HG02981 (cell line): ENCODE results near the gene TBC1D5.
"Not testable (repeated sequence)": the region's sequence is repeated elsewhere in the genome, so short reads cannot be mapped to it uniquely, and the experiment has no call there.

Experiments
- ATAC-seq: cut with Tn5 transposase; IDR thresholded peaks from one replicate; pipeline ENCODE4 v1.9.1; 2021; ENCODE audit warnings: mild to moderate bottlenecking, moderate library complexity; ENCODE audit not compliant: unreplicated experiment

Gene TBC1D5

DNA sequence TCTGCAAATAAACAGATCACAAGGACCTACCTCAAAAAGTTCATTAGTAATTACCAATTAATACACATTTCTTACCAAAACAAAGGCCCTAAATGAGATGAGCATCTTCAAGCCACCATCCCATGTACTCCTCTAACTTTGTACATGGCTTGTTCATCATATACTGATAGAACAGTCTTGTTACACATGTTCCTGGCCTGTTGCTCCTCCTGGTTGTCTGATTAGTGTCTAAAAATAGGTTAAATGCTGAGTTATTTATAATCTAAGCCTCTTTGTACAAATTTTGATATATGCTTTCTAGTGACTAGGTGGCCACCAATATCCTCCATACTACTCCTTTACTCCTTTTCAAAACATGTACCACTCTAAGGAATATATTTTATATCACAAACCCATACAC, 25.0 kb downstream of the TBC1D5 start:
- ATAC-seq, result no peak

GRCh38 chr3:17714473-17714872, 28.0 kb downstream of the TBC1D5 start:
- no peak for ATAC-seq

- ATAC-seq, result no peak
Observed at GRCh38 chr3:17709236-17709810, 33.1 kb downstream of the TBC1D5 start.

DNA sequence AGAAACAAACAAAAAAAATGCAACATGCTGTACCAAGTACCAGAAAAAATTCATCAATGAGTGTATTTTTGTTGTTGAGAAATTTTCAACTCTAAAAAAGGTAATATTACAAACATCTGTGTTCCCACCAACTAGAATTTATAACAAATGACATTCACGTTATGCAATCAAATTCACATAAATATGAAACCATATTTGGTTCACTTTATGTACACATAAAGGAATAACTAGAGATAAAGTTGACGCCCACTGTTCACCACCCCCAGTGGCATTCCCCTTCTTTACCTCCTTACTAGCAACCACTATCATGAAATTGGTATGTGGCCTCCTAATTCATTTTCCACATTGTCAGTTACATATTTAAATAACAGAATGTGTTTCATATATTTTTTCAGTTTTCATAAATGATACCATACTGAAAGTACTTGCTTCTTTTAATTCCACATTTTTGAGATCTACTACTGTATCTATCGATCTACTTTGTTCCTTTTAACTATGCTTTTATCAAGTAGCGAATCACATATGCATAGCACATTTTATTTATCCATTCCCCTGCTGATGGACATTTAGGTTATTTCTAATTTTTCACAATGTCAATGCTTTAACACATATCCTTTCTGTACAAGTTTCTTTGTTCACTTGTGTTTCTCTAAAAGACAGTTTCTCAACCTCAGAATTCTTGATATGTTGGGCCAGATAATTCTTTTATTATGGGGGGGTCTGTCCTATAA, 34.5 kb downstream of the TBC1D5 start:
- no peak for ATAC-seq

GRCh38 chr3:17705991-17706390, 36.4 kb downstream of the TBC1D5 start:
- not testable (repeated sequence) for ATAC-seq

GRCh38 chr3:17699815-17700214, 42.6 kb downstream of the TBC1D5 start:
- ATAC-seq, result not testable (repeated sequence)

GRCh38 chr3:17695665-17696064, 46.8 kb downstream of the TBC1D5 start:
- not testable (repeated sequence) for ATAC-seq

DNA sequence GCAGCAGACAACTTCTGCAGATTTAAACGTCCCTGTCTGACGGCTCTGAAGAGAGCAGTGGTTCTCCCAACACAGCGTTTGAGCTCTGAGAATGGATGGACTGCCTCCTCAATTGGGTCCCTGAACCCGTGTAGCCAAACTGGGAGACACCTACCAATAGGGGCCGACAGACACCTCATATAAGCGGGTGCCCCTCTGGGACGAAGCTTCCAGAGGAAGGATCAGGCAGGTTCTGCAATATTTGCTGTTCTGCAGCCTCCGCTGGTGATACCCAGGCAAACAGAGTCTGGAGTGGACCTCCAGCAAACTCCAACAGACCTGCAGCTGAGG, 48.8 kb downstream of the TBC1D5 start:
- not testable (repeated sequence) for ATAC-seq

- ATAC-seq, result not testable (repeated sequence)
Observed at GRCh38 chr3:17692846-17693669, 49.4 kb downstream of the TBC1D5 start.

GRCh38 chr3:17687566-17687965, 54.9 kb downstream of the TBC1D5 start:
- ATAC-seq, result no peak

GRCh38 chr3:17686613-17687012, 55.8 kb downstream of the TBC1D5 start:
- ATAC-seq, result no peak

DNA sequence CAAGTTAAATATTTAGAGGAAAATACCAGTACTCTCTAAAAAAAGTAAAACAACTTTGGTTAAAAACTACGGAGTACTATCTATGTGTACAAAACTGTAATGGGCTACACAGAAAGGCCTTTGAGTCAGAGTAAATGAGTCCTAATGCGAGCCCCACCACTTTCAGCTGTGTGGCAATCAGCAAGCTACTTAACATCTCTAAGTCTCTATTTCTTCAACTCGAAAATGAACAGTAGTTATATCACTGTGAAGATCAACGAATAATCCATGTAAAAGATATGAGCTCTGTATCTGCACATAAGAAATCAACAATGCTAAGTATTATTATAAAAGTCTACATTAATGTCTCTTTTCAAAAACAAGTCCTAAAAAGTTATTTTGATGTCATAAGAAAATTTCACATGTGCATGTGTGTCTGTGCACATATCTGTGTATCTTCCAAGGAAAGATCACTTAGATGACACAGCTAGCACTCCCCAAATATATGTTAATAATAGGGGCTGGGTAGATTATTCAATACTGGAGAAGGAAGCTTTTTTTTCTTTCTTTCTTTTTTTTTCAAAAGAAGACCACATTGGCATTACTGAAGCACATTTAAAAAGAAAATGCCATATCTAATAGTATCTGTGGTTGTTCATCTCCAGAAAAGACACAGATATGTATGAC, 58.8 kb downstream of the TBC1D5 start:
- no peak for ATAC-seq

DNA sequence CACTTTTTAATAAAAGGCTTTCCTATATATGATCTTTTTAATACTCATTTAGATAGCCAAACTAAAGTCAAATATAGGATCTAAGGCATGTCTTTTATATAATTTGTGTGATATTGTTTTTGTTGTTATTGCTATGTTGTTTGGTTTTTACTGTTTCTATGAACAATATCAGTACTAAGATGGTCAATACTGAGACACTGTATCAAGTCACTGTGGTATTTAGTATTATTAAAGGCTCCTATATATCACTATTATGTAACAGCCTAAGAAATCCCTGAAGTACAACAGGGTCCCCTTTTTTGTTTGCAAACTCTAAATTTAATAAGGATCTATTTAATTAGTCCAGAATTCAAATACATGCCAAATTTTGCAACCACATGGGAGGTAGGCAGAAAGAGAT, 61.9 kb downstream of the TBC1D5 start:
- ATAC-seq, result no peak

DNA sequence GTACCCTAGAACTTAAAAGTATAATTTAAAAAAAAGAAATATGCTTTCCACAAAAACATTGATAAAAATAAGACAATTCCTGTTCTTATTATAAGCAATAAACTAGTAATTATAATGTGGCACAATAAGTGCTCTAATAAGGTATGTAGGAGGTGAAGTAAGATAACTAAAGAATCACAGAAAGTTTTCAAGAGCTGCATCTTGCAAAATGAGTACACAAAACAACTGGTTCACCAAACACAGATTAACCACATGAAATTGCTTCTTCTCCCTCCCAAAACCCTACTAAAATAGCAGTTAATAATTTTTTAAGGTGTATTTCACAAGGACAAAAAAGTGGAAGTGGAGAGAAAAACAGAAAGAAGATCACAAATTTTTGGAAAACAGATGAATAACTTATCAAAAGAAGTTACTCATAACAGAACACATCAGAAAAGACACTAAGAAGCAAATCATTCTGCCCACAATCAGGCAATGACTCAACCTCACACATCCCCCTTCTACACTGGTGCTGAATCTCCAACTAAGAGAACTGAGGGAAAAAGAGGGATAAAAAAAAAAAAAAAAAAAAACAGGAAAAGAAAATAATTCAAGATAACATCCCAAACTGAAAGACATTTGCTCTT, 64.2 kb downstream of the TBC1D5 start:
- ATAC-seq, result peak; percentile 84

DNA sequence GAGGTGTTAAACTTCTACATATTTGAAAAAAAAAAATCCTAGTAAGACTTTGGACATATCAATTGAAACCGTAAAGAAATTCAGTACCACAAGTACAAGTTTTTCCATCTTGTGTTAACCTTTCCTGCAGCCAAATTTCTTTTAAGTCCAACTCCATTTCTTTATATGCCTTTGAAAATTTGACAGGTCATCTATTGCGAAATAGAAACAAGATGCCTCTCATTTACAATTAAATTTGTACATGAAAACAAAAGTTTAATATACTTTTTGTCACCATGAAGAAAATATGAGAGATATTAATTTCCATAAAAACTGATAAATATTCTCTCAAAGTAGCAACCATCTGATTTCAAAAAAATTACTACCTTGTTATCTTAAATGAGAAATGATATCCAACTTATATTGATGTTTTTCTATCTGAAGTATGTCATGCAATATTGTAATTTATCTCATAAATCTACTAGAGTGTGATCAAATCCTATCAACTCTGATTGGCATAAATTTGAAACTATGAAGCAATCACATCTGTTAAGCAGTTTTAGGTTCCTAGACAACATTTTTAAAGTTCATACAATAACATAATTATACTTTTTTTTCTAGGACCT, 68.2 kb downstream of the TBC1D5 start:
- no peak for ATAC-seq

DNA sequence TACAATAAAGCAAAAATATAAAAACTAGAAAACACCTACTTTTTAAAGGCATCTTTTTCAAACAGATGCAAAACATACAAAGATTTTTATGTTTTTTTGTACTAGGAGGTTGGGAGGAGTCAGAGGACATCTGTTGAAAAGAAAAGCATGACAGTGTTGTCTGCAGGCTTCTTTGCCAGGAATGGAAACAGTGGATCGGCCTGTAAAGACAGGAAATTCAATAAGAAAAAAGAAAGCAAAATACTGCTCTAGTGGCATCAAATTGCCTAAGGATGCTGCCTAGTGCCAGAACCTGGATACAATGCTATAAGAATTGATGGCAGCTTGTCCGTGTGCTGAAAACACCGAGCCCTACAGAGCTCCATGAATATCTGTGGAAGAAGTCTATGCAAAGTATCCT, 69.9 kb downstream of the TBC1D5 start:
- no peak for ATAC-seq

GRCh38 chr3:17670749-17671148, 71.7 kb downstream of the TBC1D5 start:
- no peak for ATAC-seq

DNA sequence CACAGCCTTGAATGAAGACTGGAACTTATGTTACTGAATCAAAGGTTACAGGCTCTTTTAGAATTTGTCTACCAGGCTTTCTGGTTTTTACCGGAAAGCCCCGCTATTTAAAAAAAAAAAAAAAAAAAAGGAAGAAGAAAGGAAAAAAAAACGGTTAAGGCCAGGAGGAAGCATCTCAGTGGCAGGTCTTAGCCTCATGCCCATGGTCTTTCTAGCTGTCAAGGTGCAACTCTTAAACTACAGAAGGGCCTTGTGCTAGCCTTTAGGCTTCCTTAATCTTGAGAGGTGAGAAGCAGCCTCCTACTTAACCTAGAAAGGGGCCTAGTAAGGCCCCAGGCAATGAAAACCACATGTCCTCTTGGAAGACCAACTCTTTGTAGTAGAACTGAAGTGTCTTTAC, 77.5 kb downstream of the TBC1D5 start:
- ATAC-seq, result no peak

GRCh38 chr3:17656264-17656663, 86.2 kb downstream of the TBC1D5 start:
- no peak for ATAC-seq

DNA sequence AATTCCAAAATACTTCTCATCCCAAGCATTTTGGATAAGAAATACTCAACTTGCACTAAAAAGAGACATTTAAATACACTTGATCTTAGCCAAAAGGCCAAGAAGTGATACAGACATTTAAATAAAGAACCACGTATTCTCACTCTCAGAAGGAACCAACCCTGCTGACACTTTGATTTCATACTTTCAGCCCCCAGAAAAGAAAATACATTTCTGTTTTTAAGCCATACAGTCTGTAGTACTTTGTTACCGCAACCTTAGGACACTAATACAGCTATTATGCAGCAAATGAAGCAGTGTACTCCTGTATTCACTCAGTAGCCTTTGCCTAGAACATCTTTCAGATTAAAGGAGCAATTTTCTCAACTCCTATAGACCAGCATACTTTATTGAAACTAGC, 86.7 kb downstream of the TBC1D5 start:
- peak; percentile 83 for ATAC-seq

- ATAC-seq, result not testable (repeated sequence)
Observed at GRCh38 chr3:17649748-17650147, 92.7 kb downstream of the TBC1D5 start.
